Sigmoid colon (tissue), 7 donors: ENCODE measurements around the gene MOGAT2. TPM values are rescaled to one million over a fixed set of nuclear protein-coding genes. Genes with fewer than 3 reads are reported as not detected.

Experiments used
- DNase-seq: peaks from one replicate; pipeline ENCODE4 v3.0.0-alpha.2; 2019
- H3K27ac ChIP-seq, 4 donors: fragments of 200-600 bp; sonication (generic); one replicate each; pipeline ENCODE4 v1.5.1; 2016 to 2019; ENCODE audit warnings: mild to moderate bottlenecking in 1 of 4
- H3K27me3 ChIP-seq, 3 donors: fragments of 200-600 bp; sonication (generic); one replicate each; pipeline ENCODE4 v1.5.1; 2019; ENCODE audit warnings: mild to moderate bottlenecking in 1 of 3
- H3K36me3 ChIP-seq, 4 donors: fragments of 200-600 bp; sonication (generic); one replicate each; pipeline ENCODE4 v1.5.1; 2016 to 2019
- H3K4me1 ChIP-seq, 4 donors: fragments of 200-600 bp; sonication (generic); one replicate each; pipeline ENCODE4 v1.5.1; 2017 to 2019
- H3K4me3 ChIP-seq, 4 donors: fragments of 200-600 bp; sonication (generic); one replicate each; pipeline ENCODE4 v1.5.1; 2017 to 2019; ENCODE audit warnings: mild to moderate bottlenecking in 2 of 4, moderate library complexity in 1 of 4
- H3K9me3 ChIP-seq, 4 donors: fragments of 200-600 bp in 3 of 4; sonication (generic) in 3 of 4; one replicate each; pipeline versions ENCODE4 v1.5.1 to v1.6.1; 2013 to 2019
- CTCF ChIP-seq, 4 experiments: fragments of 450-650 bp in 3 of 4; fragments of 200-600 bp in 1 of 4; IDR thresholded peaks; one replicate each; pipeline ENCODE4 v1.5.1; 2016 to 2019; ENCODE audit warnings: antibody characterized with exemption in 4 of 4, mild to moderate bottlenecking in 3 of 4, moderate library complexity in 2 of 4
- EP300 ChIP-seq, 4 donors: sonication (generic); formaldehyde crosslinking; IDR thresholded peaks; one replicate each; pipeline ENCODE4 v1.6.1; 2017; ENCODE audit warnings: antibody characterized with exemption in 4 of 4
- POLR2A ChIP-seq, 2 donors: fragments of 450-650 bp; IDR thresholded peaks; one replicate each; pipeline ENCODE4 v1.6.1; 2016; ENCODE audit warnings: antibody characterized with exemption in 2 of 2, mild to moderate bottlenecking in 2 of 2, moderate library complexity in 2 of 2
- POLR2AphosphoS5 ChIP-seq, 4 donors: sonication (generic); formaldehyde crosslinking; IDR thresholded peaks; one replicate each; pipeline ENCODE4 v1.6.1; 2017; ENCODE audit warnings: antibody characterized with exemption in 4 of 4
- WGBS, 2 donors: extraction: QIAGEN DNeasy Blood & Tissue Kit; methylation state at CpG; one replicate each; pipeline ENCODE4 v1.1.7; 2013; 5-methylcytosine and 5-hydroxymethylcytosine counted together
- intact Hi-C: fragments of 100-400 bp; cut with DNase I; formaldehyde crosslinking; loops from one replicate; pipeline ENCODE4 v1.15.1; 2023
- polyA plus RNA-seq, 3 donors: library from polyadenylated mRNA; stranded (reverse); fragments of 200-250 nt; gene quantifications; one replicate each; pipeline ENCODE4 v1.2.3, GENCODE V29; 2013
- total RNA-seq, 4 donors: library from RNA; depleted of rRNA; stranded (reverse); fragments of >200 nt; gene quantifications; one replicate each; pipeline ENCODE4 v1.1.0, GENCODE V29; 2016
- donor health status: healthy with polysubstance abuse.
- donor health status: Bipolar disorder and iron deficiency.
- donor health status: healthy.

Gene MOGAT2
- total and polyA plus RNA-seq, 7 donors = 0.36 to 98.5 (median 27.3) TPM; not detected in 3

- Histone ChIP-seq H3K27me3 (no peaks in the 10 kb centered on the region), H3K36me3 (no peaks in the 10 kb centered on the region), H3K27ac (no peak overlapping the region), H3K9me3 (no peaks in the 10 kb centered on the region), H3K4me3 (no peak overlapping the region), H3K4me1 (no peaks in the 10 kb centered on the region)
- no peak for DNase-seq
- intact Hi-C loops = no loop called here
- TF ChIP-seq CTCF (IDR thresholded peaks at IDR 0.05) = no peak
- no peak for TF ChIP-seq EP300 (IDR thresholded peaks at IDR 0.05)
- no peak for TF ChIP-seq POLR2A (IDR thresholded peaks at IDR 0.05)
- TF ChIP-seq POLR2AphosphoS5 (IDR thresholded peaks at IDR 0.05) = no peak
- 76 to 82% methylated on average over 2 of the region's 2 CpGs for WGBS, 2 donors
Observed at GRCh38 chr11:75757651-75758050, 40.0 kb downstream of the MOGAT2 start.

GRCh38 chr11:75759832-75760231, 42.2 kb downstream of the MOGAT2 start:
- Histone ChIP-seq H3K4me1 (no peaks in the 10 kb centered on the region), H3K36me3 (no peaks in the 10 kb centered on the region), H3K4me3 (no peak overlapping the region), H3K9me3 (no peaks in the 10 kb centered on the region), H3K27ac (no peak overlapping the region), H3K27me3 (no peaks in the 10 kb centered on the region)
- no peak for TF ChIP-seq CTCF (IDR thresholded peaks at IDR 0.05)
- intact Hi-C loops = no loop called here
- DNase-seq = no peak
- WGBS, 2 donors = 69 to 80% methylated on average over 4 of the region's 4 CpGs

- H3K4me3 ChIP-seq = no peak overlapping the region
- intact Hi-C loops = no loop called here
- H3K36me3 ChIP-seq = no peaks in the 10 kb centered on the region
- no peaks in the 10 kb centered on the region for H3K4me1 ChIP-seq
- H3K27me3 ChIP-seq = no peaks in the 10 kb centered on the region
- TF ChIP-seq POLR2A (IDR thresholded peaks at IDR 0.05) (no peak), EP300 (IDR thresholded peaks at IDR 0.05) (no peak), CTCF (IDR thresholded peaks at IDR 0.05) (no peak), POLR2AphosphoS5 (IDR thresholded peaks at IDR 0.05) (no peak)
- DNase-seq = no peak
- H3K9me3 ChIP-seq = no peaks in the 10 kb centered on the region
- H3K27ac ChIP-seq = no peak overlapping the region
Observed at GRCh38 chr11:75760243-75760642, 42.6 kb downstream of the MOGAT2 start.

GRCh38 chr11:75760710-75761493, 43.3 kb downstream of the MOGAT2 start:
- intact Hi-C loops = no loop called here
- 87 to 92% methylated on average over 3 of the region's 3 CpGs for WGBS, 2 donors
- TF ChIP-seq POLR2AphosphoS5 (IDR thresholded peaks at IDR 0.05) (no peak), CTCF (IDR thresholded peaks at IDR 0.05) (no peak), EP300 (IDR thresholded peaks at IDR 0.05) (no peak), POLR2A (IDR thresholded peaks at IDR 0.05) (no peak)

GRCh38 chr11:75762158-75762557, 44.5 kb downstream of the MOGAT2 start:
- no peaks in the 10 kb centered on the region for H3K4me1 ChIP-seq
- peaks cover 0 to 3% (median 0%) of the 10 kb centered on the region in 3 donors for H3K27me3 ChIP-seq
- H3K36me3 ChIP-seq = no peaks in the 10 kb centered on the region
- WGBS, 2 donors = 93 to 94% methylated on average over 8 of the region's 8 CpGs
- no peak overlapping the region for H3K27ac ChIP-seq
- TF ChIP-seq EP300 (IDR thresholded peaks at IDR 0.05) (no peak), CTCF (IDR thresholded peaks at IDR 0.05) (no peak), POLR2AphosphoS5 (IDR thresholded peaks at IDR 0.05) (no peak), POLR2A (IDR thresholded peaks at IDR 0.05) (no peak)
- no peak for DNase-seq
- no peak overlapping the region for H3K4me3 ChIP-seq
- intact Hi-C loops = no loop called here
- H3K9me3 ChIP-seq = no peaks in the 10 kb centered on the region

More at GRCh38 chr11:75760710-75761493, 43.3 kb downstream of the MOGAT2 start:
- H3K4me3 ChIP-seq = no peak overlapping the region
- H3K27me3 ChIP-seq = no peaks in the 10 kb centered on the region
- H3K36me3 ChIP-seq = no peaks in the 10 kb centered on the region
- no peaks in the 10 kb centered on the region for H3K4me1 ChIP-seq
- no peak for DNase-seq
- no peaks in the 10 kb centered on the region for H3K9me3 ChIP-seq
- no peak overlapping the region for H3K27ac ChIP-seq
